HepG2 (cell line): Measurements from ENCODE around the gene DNAJB11. TPM values are rescaled to one million over a fixed set of nuclear protein-coding genes. Genes with fewer than 3 reads are reported as not detected.

Source experiments
- ATAC-seq: fragments of 200-7000 bp; cut with Tn5 transposase; 3 replicates; pipeline ENCODE4 v1.9.1; 2020; ENCODE audit warnings: mild to moderate bottlenecking, moderate library complexity
- BruUV-seq: library from RNA; stranded (reverse); fragments of 400-500 nt; replicated peaks from 2 replicates; lab custom pipeline; 2021; lab: Mats Ljungman, UMichigan
- CTCF ChIA-PET: fragments of 300-600 bp; formaldehyde crosslinking; extraction: SDS; loops from one replicate; lab custom pipeline; 2021; ENCODE audit warnings: low total read pairs, inconsistent platforms, low intra/inter-chr PET ratio; lab: Yijun Ruan, JAX
- POLR2A ChIA-PET: fragments of 350-600 bp; sonication (Branson Sonifier 250); formaldehyde crosslinking; loops from one replicate; lab custom pipeline; 2020; ENCODE audit warnings: antibody characterized with exemption, inconsistent platforms; lab: Yijun Ruan, JAX
- DNase-seq: peaks from one replicate; pipeline ENCODE4 v3.0.0-alpha.2; 2015; ENCODE audit warnings: low spot score
- FAIRE-seq: peaks from 3 replicates; lab custom pipeline; 2011; peaks lifted over from hg19 to GRCh38; lab: Jason Lieb, UNC
- H2AFZ ChIP-seq: one replicate; pipeline ENCODE4 v1.6.1; 2011; ENCODE audit warnings: low read length, inconsistent platforms
- H3K27ac ChIP-seq: fragments of 300-600 bp; 3 replicates; pipeline ENCODE4 v1.8.0; 2011; ENCODE audit warnings: mixed run types, mild to moderate bottlenecking, mixed read lengths, low read length, inconsistent platforms; ENCODE audit not compliant: insufficient read depth; ENCODE audit errors: extremely low read length
- H3K27me3 ChIP-seq, 2 experiments: fragments of 200-600 bp in 1 of 2; 2 replicates in 1 of 2; 3 replicates in 1 of 2; pipeline versions ENCODE4 v1.6.0 to v1.8.0; 2011; ENCODE audit warnings: low read length in 2 of 2, mild to moderate bottlenecking in 2 of 2, moderate library complexity in 2 of 2, inconsistent platforms in 1 of 2; ENCODE audit not compliant: insufficient read depth in 2 of 2, control insufficient read depth in 1 of 2
- H3K36me3 ChIP-seq, 2 experiments: fragments of 200-600 bp in 1 of 2; replicated peaks in 1 of 2; 2 replicates in 1 of 2; 3 replicates in 1 of 2; pipeline versions ENCODE4 v1.5.1 to v1.8.0; 2011; ENCODE audit warnings: low read length in 2 of 2, inconsistent platforms in 1 of 2; ENCODE audit not compliant: insufficient read depth in 2 of 2, control insufficient read depth in 1 of 2
- H3K4me1 ChIP-seq: 2 replicates; pipeline ENCODE4 v1.5.1; 2012; ENCODE audit warnings: low read length, inconsistent platforms; ENCODE audit not compliant: insufficient read depth
- H3K4me2 ChIP-seq: 2 replicates; pipeline ENCODE4 v1.6.0; 2011; ENCODE audit warnings: low read depth, low read length, inconsistent platforms
- H3K4me3 ChIP-seq, 3 experiments: fragments of 200-600 bp in 1 of 3; sonication (generic), shearing (Covaris generic) in 1 of 3; replicated peaks in 1 of 3; 2 replicates each; pipeline ENCODE4 v1.5.1; 2011 to 2016; ENCODE audit warnings: low read length in 3 of 3, inconsistent platforms in 2 of 3, low read depth in 2 of 3, mild to moderate bottlenecking in 2 of 3, control low read depth in 1 of 3, mixed read lengths in 1 of 3; ENCODE audit not compliant: insufficient read depth in 1 of 3
- H3K79me2 ChIP-seq: one replicate; pipeline ENCODE4 v1.6.1; 2011; ENCODE audit warnings: low read length, inconsistent platforms; ENCODE audit not compliant: insufficient read depth
- H3K9ac ChIP-seq: 2 replicates; pipeline ENCODE4 v1.6.0; 2011; ENCODE audit warnings: mild to moderate bottlenecking, low read depth, low read length, inconsistent platforms; ENCODE audit not compliant: insufficient read depth
- H3K9me3 ChIP-seq: 2 replicates; pipeline ENCODE4 v1.5.1; 2012; ENCODE audit warnings: mild to moderate bottlenecking, low read length
- H4K20me1 ChIP-seq: 2 replicates; pipeline ENCODE4 v1.6.0; 2011; ENCODE audit warnings: inconsistent platforms, mild to moderate bottlenecking, low read length, moderate library complexity; ENCODE audit not compliant: insufficient read depth
- NFE2 ChIP-seq: sonication (generic); formaldehyde crosslinking; IDR thresholded peaks from 2 replicates; pipeline ENCODE4 v1.4.0; 2020; ENCODE audit warnings: missing genetic modification reagents
- NR3C1 ChIP-seq: sonication (generic); formaldehyde crosslinking; IDR thresholded peaks from 2 replicates; pipeline ENCODE4 v1.4.0; 2020; ENCODE audit warnings: missing genetic modification reagents
- ZNF367 ChIP-seq: sonication (generic); formaldehyde crosslinking; IDR thresholded peaks from 2 replicates; pipeline ENCODE4 v1.4.0; 2020; ENCODE audit warnings: missing genetic modification reagents, borderline replicate concordance
- ZNF674 ChIP-seq: sonication (generic); formaldehyde crosslinking; IDR thresholded peaks from 2 replicates; pipeline ENCODE4 v1.5.0; 2020; ENCODE audit warnings: low read depth, mild to moderate bottlenecking, missing genetic modification reagents
- WGBS: methylation state at CpG from one replicate; pipeline ENCODE4 v1.1.6; 2017; ENCODE audit warnings: low lambda C conversion rate; 5-methylcytosine and 5-hydroxymethylcytosine counted together
- in situ Hi-C: cut with HindIII; loops from 2 replicates; pipeline ENCODE4 v1.10.0; 2017; ENCODE audit warnings: low pct_unique_long_range_greater_than_20kb; ENCODE audit not compliant: extremely low pct_ligation_motif_present
- intact Hi-C: fragments of 100-400 bp; cut with micrococcal nuclease; formaldehyde crosslinking; loops from one replicate; pipeline ENCODE4 v1.10.0; 2022; ENCODE audit not compliant: unreplicated experiment
- polyA plus RNA-seq, 8 experiments: library from polyadenylated mRNA; depleted of rRNA in 3 of 8; stranded (reverse) in 7 of 8; unstranded in 1 of 8; fragments of >200 nt; fragmentation: Illumina TruSeq in 4 of 8; extraction: Trizol in 4 of 8; gene quantifications; 2 replicates each; pipeline versions ENCODE4 v1.2.1 to v1.2.3, GENCODE V29; 2011 to 2016; ENCODE audit warnings: low read depth in 4 of 8, missing spikeins in 1 of 8, mixed read lengths in 1 of 8; ENCODE audit not compliant: insufficient read depth in 1 of 8
- total RNA-seq, 5 experiments: library from RNA; depleted of rRNA; stranded (reverse); fragments of >200 nt; fragmentation: Illumina TruSeq; extraction: Trizol; gene quantifications; 2 replicates each; pipeline ENCODE4 v1.2.3, GENCODE V29; 2016; ENCODE audit warnings: low read depth in 1 of 5
- TF ChIP-seq, protein P1 (sequence below): sonication (generic); formaldehyde crosslinking; IDR thresholded peaks from 2 replicates; pipeline ENCODE4 v1.5.0; 2020; ENCODE audit warnings: mild to moderate bottlenecking, missing genetic modification reagents

DNAJB11 gene
- total and polyA plus RNA-seq, 2 of the 13 experiments (the other 11 are each of a cell fraction or from before 2014, with no cell fraction given) = 41.0 to 132 TPM

DNA sequence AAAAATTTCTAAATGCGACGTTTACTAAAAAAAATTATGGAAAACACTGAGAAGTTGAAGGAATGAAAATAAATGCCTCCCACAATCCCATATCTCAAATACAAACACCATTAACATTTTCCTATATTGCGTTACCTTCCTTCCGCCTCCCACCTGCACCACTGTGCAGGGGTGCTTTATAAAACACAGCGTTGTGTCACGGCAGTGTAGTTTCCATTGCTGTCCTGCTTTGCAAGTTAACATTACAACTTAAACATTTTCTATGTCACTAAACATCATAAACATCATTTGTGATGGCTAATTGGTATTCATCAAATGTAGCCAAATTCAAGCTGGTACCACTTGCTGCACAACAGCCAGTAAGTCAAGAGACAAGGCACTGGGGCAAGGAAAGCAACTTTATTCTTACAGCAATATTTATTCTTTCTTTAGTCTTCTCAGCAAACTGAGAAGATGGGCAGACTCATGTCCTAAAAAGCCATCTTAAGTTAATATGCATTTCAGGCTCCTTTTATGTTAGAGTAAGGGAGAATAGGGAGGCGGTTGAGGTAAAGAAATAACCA is 57.4 kb downstream of the DNAJB11 start (continued):
- no peak for TF ChIP-seq ZNF367 (CRISPR knock-in tag)
- TF ChIP-seq NR3C1 (CRISPR knock-in tag) = no peak
- no peak for TF ChIP-seq NFE2 (CRISPR knock-in tag)

DNA sequence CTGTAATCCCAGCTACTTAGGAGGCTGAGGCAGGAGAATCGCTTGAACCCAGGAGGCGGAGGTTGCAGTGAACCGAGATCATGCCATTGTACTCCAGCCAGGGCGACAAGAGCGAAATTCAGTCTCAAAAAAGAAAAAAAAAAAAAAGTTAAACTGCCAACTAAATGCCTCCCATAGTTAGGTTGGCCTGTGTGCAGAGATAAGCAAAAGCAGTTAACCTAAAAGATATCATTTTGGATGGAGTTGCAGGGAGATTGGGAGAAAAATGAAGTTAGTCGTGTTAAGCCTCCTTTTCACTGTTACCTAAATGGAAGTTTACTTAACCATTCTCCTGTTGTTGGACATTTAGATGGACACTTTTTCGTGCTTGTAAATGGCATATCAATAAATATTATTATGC is 58.2 kb downstream of the DNAJB11 start:
- Histone ChIP-seq H3K9me3 (no peaks in the 10 kb centered on the region), H3K4me3 (no peak overlapping the region), H3K36me3 (0 out of 5 replicates have a peak, but pooled peaks cover 0 to 2% of the 10 kb centered on the region in 2 experiments), H3K4me2 (no peak overlapping the region), H3K79me2 (no peaks in the 10 kb centered on the region), H3K27ac (no peak overlapping the region), H2AFZ (no peak overlapping the region), H3K4me1 (peaks cover 40% of the 10 kb centered on the region), H3K27me3 (no peaks in the 10 kb centered on the region), H3K9ac (no peak overlapping the region), H4K20me1 (peaks cover 21% of the 10 kb centered on the region)
- DNase-seq (no peak), ATAC-seq (no peak), FAIRE-seq (no peak)
- intact Hi-C loops = no loop called here
- in situ Hi-C loops = no loop called here
- 92% methylated on average over 7 of the region's 7 CpGs for WGBS
- TF ChIP-seq, protein P1, sequence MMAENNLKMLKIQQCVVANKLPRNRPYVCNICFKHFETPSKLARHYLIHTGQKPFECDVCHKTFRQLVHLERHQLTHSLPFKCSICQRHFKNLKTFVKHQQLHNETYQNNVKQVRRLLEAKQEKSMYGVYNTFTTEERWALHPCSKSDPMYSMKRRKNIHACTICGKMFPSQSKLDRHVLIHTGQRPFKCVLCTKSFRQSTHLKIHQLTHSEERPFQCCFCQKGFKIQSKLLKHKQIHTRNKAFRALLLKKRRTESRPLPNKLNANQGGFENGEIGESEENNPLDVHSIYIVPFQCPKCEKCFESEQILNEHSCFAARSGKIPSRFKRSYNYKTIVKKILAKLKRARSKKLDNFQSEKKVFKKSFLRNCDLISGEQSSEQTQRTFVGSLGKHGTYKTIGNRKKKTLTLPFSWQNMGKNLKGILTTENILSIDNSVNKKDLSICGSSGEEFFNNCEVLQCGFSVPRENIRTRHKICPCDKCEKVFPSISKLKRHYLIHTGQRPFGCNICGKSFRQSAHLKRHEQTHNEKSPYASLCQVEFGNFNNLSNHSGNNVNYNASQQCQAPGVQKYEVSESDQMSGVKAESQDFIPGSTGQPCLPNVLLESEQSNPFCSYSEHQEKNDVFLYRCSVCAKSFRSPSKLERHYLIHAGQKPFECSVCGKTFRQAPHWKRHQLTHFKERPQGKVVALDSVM = peak; percentile 36; the same call in 1 of the 2 replicates
- no peak for TF ChIP-seq ZNF674 (CRISPR knock-in tag)
- BruUV-seq = no TSS peak
- POLR2A ChIA-PET = no interaction called here
- CTCF ChIA-PET = no interaction called here
